Fibroblast of the aortic adventitia (primary cell): Measurements from ENCODE around the gene FPGS. TPM values are rescaled to one million over a fixed set of nuclear protein-coding genes. Genes with fewer than 3 reads are reported as not detected.

Experiments
- DNase-seq: peaks from one replicate; pipeline ENCODE4 v3.0.0-alpha.2; 2010; ENCODE audit warnings: low read depth
- H3K4me3 ChIP-seq: 2 replicates; pipeline ENCODE4 v1.5.1; 2011; ENCODE audit warnings: low read depth, mild to moderate bottlenecking, control low read depth, low read length, moderate library complexity
- CTCF ChIP-seq: IDR thresholded peaks from 2 replicates; pipeline ENCODE4 v1.5.1; 2011; ENCODE audit warnings: mild to moderate bottlenecking, low read length, control low read depth, inconsistent platforms; ENCODE audit not compliant: insufficient read depth
- total RNA-seq: library from RNA; depleted of rRNA; stranded (reverse); fragments of >200 nt; gene quantifications from 2 replicates; pipeline ENCODE4 v1.2.3, GENCODE V29; 2012; ENCODE audit warnings: low replicate concordance

Gene FPGS
- total RNA-seq, 1 donor = 61.5 TPM

GRCh38 chr9:127812936-127813675 is 10.4 kb downstream of the FPGS start:
- H3K4me3 ChIP-seq = no peak overlapping the region
- TF ChIP-seq CTCF = no peak
- no peak for DNase-seq

GRCh38 chr9:127813686-127814226 is 11.1 kb downstream of the FPGS start:
- no peak for TF ChIP-seq CTCF
- DNase-seq = no peak
- H3K4me3 ChIP-seq = no peak overlapping the region

GRCh38 chr9:127814619-127815511 is 12.2 kb downstream of the FPGS start:
- DNase-seq = no peak
- H3K4me3 ChIP-seq = no peak overlapping the region
- TF ChIP-seq CTCF = no peak

- H3K4me3 ChIP-seq = no peak overlapping the region
- no peak for TF ChIP-seq CTCF
- no peak for DNase-seq
Measured at GRCh38 chr9:127815512-127816361, 13.1 kb downstream of the FPGS start.

- DNase-seq = peak; percentile 35
- no peak overlapping the region for H3K4me3 ChIP-seq
- no peak for TF ChIP-seq CTCF
Measured at GRCh38 chr9:127816362-127816725, 13.7 kb downstream of the FPGS start.

- DNase-seq = no peak
- no peak for TF ChIP-seq CTCF
- no peak overlapping the region for H3K4me3 ChIP-seq
Measured at GRCh38 chr9:127816728-127817127, 14.0 kb downstream of the FPGS start.
